22Rv1 (cell line): ENCODE data around the gene TMEM247.

Source experiments
- ZFX ChIP-seq: fragments of 450-650 bp; IDR thresholded peaks from 2 replicates; pipeline ENCODE4 v1.6.1; 2017; ENCODE audit warnings: antibody characterized with exemption, borderline replicate concordance
- TF ChIP-seq, protein P1 (sequence below): fragments of 450-650 bp; IDR thresholded peaks from 2 replicates; pipeline ENCODE4 v1.5.1; 2017; ENCODE audit warnings: mild to moderate bottlenecking

DNA sequence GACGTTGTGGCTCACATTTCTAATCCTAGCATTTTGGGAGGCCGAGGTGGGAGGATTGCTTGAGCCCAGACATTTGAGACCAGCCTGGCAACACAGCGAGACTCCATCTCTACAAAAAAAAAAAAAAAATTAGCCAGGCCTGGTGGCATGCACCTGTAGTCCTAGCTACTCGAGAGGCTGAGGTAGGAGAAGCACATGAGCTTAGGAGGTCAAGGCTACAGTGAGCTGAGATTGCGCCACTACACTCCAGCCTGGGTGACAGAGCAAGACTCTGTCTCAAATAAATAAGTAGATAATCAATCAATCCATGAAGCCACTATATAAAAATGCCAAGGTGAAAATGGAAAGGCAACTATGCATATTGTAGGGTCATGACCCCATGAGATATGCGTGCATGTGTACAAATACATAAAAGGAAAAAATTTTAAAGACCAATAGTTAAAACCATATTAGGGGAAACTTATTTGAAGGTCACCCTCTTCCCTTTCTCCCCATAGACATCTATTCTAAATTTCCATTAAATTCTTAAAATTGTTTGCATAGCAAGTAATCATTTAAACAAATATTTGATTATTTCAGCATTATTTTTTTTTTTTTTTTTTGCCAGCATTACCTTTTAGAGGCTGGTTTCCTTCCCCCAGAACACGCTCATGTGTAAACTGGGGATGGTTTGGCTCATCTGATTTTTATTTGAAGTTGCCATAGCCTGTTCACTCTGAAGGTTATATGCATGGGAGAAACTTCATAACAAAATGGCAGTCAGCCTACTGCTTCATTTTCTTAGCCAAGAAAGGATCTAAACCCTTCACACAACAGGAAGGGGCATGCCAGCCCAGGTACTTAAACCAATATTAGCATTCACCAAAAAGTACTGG is 37.3 kb upstream of the TMEM247 start:
- TF ChIP-seq, protein P1, sequence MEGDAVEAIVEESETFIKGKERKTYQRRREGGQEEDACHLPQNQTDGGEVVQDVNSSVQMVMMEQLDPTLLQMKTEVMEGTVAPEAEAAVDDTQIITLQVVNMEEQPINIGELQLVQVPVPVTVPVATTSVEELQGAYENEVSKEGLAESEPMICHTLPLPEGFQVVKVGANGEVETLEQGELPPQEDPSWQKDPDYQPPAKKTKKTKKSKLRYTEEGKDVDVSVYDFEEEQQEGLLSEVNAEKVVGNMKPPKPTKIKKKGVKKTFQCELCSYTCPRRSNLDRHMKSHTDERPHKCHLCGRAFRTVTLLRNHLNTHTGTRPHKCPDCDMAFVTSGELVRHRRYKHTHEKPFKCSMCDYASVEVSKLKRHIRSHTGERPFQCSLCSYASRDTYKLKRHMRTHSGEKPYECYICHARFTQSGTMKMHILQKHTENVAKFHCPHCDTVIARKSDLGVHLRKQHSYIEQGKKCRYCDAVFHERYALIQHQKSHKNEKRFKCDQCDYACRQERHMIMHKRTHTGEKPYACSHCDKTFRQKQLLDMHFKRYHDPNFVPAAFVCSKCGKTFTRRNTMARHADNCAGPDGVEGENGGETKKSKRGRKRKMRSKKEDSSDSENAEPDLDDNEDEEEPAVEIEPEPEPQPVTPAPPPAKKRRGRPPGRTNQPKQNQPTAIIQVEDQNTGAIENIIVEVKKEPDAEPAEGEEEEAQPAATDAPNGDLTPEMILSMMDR, result no peak
- no peak for TF ChIP-seq ZFX
